Measurements from ENCODE around the gene ARHGEF4.
"Not testable (repeated sequence)": the region's sequence is repeated elsewhere in the genome, so short reads cannot be mapped to it uniquely, and the experiment has no call there.

ARHGEF4 gene

GRCh38 chr2:131055169-131056065 is 218.7 kb downstream of the ARHGEF4 start:
- no peak for DNase-seq (ENCODE audit: low read depth)

- DNase-seq (ENCODE audit: low read depth): no peak
Measured at GRCh38 chr2:131056204-131056931, 219.7 kb downstream of the ARHGEF4 start.

GRCh38 chr2:131056932-131057287 is 220.2 kb downstream of the ARHGEF4 start:
- DNase-seq (ENCODE audit: low read depth): no peak

GRCh38 chr2:131058214-131058843 is 221.6 kb downstream of the ARHGEF4 start:
- DNase-seq (ENCODE audit: low read depth): no peak

GRCh38 chr2:131058920-131059319 is 222.2 kb downstream of the ARHGEF4 start:
- no peak for DNase-seq (ENCODE audit: low read depth)

GRCh38 chr2:131063501-131064283 is 227.0 kb downstream of the ARHGEF4 start:
- DNase-seq (ENCODE audit: low read depth): no peak

GRCh38 chr2:131064589-131065512 is 228.1 kb downstream of the ARHGEF4 start:
- DNase-seq (ENCODE audit: low read depth): no peak

- no peak for DNase-seq (ENCODE audit: low read depth)
Measured at GRCh38 chr2:131067465-131068125, 230.9 kb downstream of the ARHGEF4 start.

- DNase-seq (ENCODE audit: low read depth): not testable (repeated sequence)
Measured at GRCh38 chr2:131068172-131068571, 231.5 kb downstream of the ARHGEF4 start.

GRCh38 chr2:131075578-131075977 is 238.9 kb downstream of the ARHGEF4 start:
- DNase-seq (ENCODE audit: low read depth): not testable (repeated sequence)

GRCh38 chr2:131076707-131077106 is 240.0 kb downstream of the ARHGEF4 start:
- no peak for DNase-seq (ENCODE audit: low read depth)

GRCh38 chr2:131077182-131077846 is 240.6 kb downstream of the ARHGEF4 start:
- DNase-seq (ENCODE audit: low read depth): no peak

GRCh38 chr2:131077966-131078365 is 241.3 kb downstream of the ARHGEF4 start:
- DNase-seq (ENCODE audit: low read depth): no peak

- not testable (repeated sequence) for DNase-seq (ENCODE audit: low read depth)
Measured at GRCh38 chr2:131079931-131080330, 243.2 kb downstream of the ARHGEF4 start.

- DNase-seq (ENCODE audit: low read depth): no peak
Measured at GRCh38 chr2:131081190-131081589, 244.5 kb downstream of the ARHGEF4 start.

- no peak for DNase-seq (ENCODE audit: low read depth)
Measured at GRCh38 chr2:131085646-131086045, 248.9 kb downstream of the ARHGEF4 start.

GRCh38 chr2:131092458-131093005 is 255.8 kb downstream of the ARHGEF4 start:
- DNase-seq (ENCODE audit: low read depth): no peak

- peak; percentile 59 for DNase-seq (ENCODE audit: low read depth)
Measured at GRCh38 chr2:131093006-131093695, 256.4 kb downstream of the ARHGEF4 start, which contains the start of gene FAM168B. Gene FAM168B, minus strand, starts transcription at chr2:131093460. Its CDS starts 10,814 bp downstream, at chr2:131082646.

Measured in HS-27A (cell line).